WI38 (cell line): ENCODE results near the gene ARHGAP8.
"Not testable (repeated sequence)": the region's sequence is repeated elsewhere in the genome, so short reads cannot be mapped to it uniquely, and the experiment has no call there.

Experiments
- H3K4me3 ChIP-seq: 2 replicates; pipeline ENCODE4 v1.5.1; 2011; ENCODE audit warnings: low read depth, mild to moderate bottlenecking, control low read depth, low read length
- CTCF ChIP-seq: IDR thresholded peaks from 2 replicates; pipeline ENCODE4 v1.5.1; 2012; ENCODE audit warnings: low read depth, mild to moderate bottlenecking, control low read depth, low read length

The ARHGAP8 gene

GRCh38 chr22:44735518-44736428, 16.6 kb upstream of the ARHGAP8 start:
- TF ChIP-seq CTCF = peak; percentile 42
- no peak overlapping the region for H3K4me3 ChIP-seq

- TF ChIP-seq CTCF = no peak
- H3K4me3 ChIP-seq = no peak overlapping the region
Measured at GRCh38 chr22:44736581-44737405, 15.6 kb upstream of the ARHGAP8 start.

DNA sequence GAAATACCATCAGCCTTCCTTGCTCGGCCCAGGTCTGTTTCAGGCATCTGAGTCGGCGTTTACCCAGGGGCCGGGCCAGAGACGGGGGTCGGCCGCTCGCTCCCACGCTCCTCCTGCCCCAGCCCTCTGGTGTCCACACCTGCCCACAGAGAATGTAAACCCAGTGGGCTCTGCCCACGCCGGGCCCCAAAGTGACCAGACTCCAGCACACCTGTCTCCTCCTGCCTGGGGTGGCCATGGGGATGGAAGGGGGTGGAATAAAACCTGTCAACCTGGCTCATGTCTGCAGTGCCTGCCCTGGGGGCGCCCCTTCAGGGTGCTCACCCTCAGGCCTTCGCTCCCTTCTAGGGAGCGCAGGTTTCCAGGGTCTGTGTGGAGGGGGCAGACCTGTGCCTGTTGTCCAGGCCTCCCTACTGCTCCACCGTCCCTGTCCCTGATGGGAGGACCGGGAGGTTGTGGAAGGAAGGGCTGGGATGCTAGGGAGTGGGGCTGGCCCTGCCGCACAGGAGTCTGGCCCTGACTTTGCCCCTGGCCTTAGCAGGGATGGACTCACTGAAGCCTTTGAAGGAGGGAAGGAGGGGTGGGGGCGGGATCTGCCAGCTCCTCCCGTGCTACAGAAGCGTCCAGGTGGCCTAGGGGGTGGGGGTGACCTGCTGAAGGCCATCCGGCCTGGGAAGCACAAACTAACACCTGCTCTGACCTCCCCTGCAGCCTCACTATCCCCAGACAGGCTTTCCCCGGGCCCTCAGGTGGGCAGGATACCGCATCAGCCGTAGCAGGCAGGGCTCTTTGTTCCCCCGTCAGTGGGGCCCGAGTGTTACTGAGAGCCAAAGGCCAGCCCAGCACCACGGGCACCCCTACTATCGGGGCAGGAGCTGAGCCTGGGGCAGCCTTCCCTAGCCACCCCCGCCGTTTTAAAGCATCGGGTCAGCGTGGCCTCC, 14.7 kb upstream of the ARHGAP8 start:
- no peak overlapping the region for H3K4me3 ChIP-seq
- TF ChIP-seq CTCF = no peak

GRCh38 chr22:44738347-44738715, 14.0 kb upstream of the ARHGAP8 start:
- no peak overlapping the region for H3K4me3 ChIP-seq
- TF ChIP-seq CTCF = no peak

DNA sequence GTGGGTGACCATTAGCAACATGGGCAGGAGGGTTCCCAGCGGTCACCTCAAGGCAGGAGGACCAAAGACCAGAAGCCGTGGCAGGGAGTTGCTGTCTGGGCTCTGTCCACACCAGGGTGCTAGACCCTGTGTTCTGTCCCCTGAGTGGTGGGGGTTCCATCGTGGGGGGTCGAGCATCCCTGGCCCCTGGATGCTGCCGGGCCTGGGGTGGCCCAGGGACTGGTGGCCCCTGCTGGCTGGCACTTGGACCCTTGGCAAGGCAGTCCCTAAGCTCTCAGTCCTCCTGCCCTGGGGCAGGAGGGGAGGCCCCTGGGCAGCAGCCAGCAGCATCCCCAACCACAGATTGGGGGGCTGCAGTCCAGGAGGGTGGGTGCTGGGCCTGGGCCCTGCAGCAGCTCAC, 13.4 kb upstream of the ARHGAP8 start:
- H3K4me3 ChIP-seq = no peak overlapping the region
- no peak for TF ChIP-seq CTCF

DNA sequence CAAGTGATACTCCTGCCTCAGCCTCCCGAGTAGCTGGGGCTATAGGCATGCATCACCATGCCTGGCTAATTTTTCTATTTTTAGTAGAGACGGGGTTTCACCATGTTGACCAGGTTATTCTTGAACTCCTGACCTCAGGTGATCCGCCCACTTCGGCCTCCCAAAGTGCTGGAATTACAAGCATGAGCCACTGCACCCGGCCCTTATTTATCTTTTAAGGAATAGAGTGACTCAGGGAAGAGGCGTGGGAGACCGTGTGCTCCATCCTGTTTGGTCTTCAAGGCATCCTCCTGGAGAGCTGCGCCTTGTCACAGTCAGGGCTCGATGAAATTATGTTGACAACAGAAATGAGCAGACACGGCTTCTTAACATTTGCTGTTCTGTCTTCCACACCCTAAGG, 12.7 kb upstream of the ARHGAP8 start:
- H3K4me3 ChIP-seq = not testable (repeated sequence)

DNA sequence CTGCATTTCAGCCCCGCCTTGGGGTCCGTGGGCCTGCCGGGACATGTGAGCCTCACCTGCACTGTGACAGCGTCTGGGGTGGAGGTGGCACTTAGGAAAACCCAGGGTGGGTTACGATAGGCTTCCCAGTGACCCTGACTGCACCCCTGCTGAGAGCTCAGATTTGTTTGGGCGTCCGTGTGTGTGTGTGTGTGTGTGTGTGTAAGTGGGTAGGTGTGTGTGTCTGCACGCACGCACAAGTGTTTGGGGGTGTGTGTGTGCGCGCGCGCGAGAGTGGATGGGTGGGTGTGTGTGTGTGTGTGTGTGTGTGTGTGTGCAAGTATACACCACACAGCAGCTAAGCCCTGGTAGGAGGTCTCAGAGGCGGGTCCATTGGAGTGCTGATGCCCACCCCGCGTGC, 12.1 kb upstream of the ARHGAP8 start:
- H3K4me3 ChIP-seq = no peak overlapping the region
- TF ChIP-seq CTCF = no peak
